GM12878 (cell line): ENCODE data around the gene ARID3A. TPM values are rescaled to one million over a fixed set of nuclear protein-coding genes. Genes with fewer than 3 reads are reported as not detected.

ENCODE experiments used
- BACH1 ChIP-seq: fragments of 450-650 bp; IDR thresholded peaks from 2 replicates; pipeline ENCODE4 v1.6.1; 2017; ENCODE audit warnings: mild to moderate bottlenecking, borderline replicate concordance
- BCLAF1 ChIP-seq: fragments of 450-650 bp; IDR thresholded peaks from 2 replicates; pipeline ENCODE4 v1.6.1; 2017; ENCODE audit warnings: antibody characterized with exemption, mild to moderate bottlenecking, moderate library complexity
- BHLHE40 ChIP-seq, 2 experiments: fragments of 450-650 bp in 1 of 2; IDR thresholded peaks; 2 replicates each; pipeline ENCODE4 v1.6.1; 2011 to 2017; ENCODE audit warnings: low read depth in 2 of 2, borderline replicate concordance in 1 of 2, improper control_type of control experiment in 1 of 2, low read length in 1 of 2, mild to moderate bottlenecking in 1 of 2
- CBFB ChIP-seq: IDR thresholded peaks from 2 replicates; pipeline ENCODE4 v1.6.1; 2016; ENCODE audit warnings: antibody characterized with exemption, low read depth
- CBX3 ChIP-seq: fragments of 200-600 bp; sonication (generic); IDR thresholded peaks from 2 replicates; pipeline ENCODE4 v1.6.1; 2016; ENCODE audit warnings: low read depth, borderline replicate concordance
- CHD2 ChIP-seq: IDR thresholded peaks from 2 replicates; pipeline ENCODE4 v1.6.1; 2011; ENCODE audit warnings: low read depth, low read length, improper control_type of control experiment, borderline replicate concordance
- JUND ChIP-seq: IDR thresholded peaks from 2 replicates; pipeline ENCODE4 v1.6.1; 2012; ENCODE audit warnings: low read depth, mild to moderate bottlenecking, low read length, improper control_type of control experiment, moderate library complexity
- MEF2A ChIP-seq: IDR thresholded peaks from 2 replicates; pipeline ENCODE4 v1.6.1; 2011; ENCODE audit warnings: low read depth, mild to moderate bottlenecking, low read length, moderate library complexity; ENCODE audit not compliant: insufficient read depth
- MTA2 ChIP-seq: fragments of 450-650 bp; IDR thresholded peaks from 2 replicates; pipeline ENCODE4 v1.6.1; 2016; ENCODE audit warnings: low read depth, mild to moderate bottlenecking, moderate library complexity
- MTA3 ChIP-seq: IDR thresholded peaks from 2 replicates; pipeline ENCODE4 v1.6.1; 2012; ENCODE audit warnings: low read length, inconsistent platforms, borderline replicate concordance
- MXI1 ChIP-seq: fragments of 150-350 bp; IDR thresholded peaks from 2 replicates; pipeline ENCODE4 v1.6.1; 2011; ENCODE audit warnings: low read depth, mild to moderate bottlenecking, inconsistent platforms, low read length, improper control_type of control experiment
- MYC ChIP-seq: IDR thresholded peaks from 2 replicates; pipeline ENCODE4 v1.6.1; 2011; ENCODE audit warnings: mild to moderate bottlenecking, low read length, moderate library complexity, inconsistent platforms; ENCODE audit not compliant: insufficient read depth, insufficient replicate concordance, insufficient read length, severe bottlenecking
- NBN ChIP-seq: fragments of 450-650 bp; IDR thresholded peaks from 2 replicates; pipeline ENCODE4 v1.6.1; 2016
- NFYA ChIP-seq: IDR thresholded peaks from 2 replicates; pipeline ENCODE4 v1.6.1; 2011; ENCODE audit warnings: low read depth, mild to moderate bottlenecking, low read length, improper control_type of control experiment, borderline replicate concordance
- RAD51 ChIP-seq: fragments of 450-650 bp; IDR thresholded peaks from 2 replicates; pipeline ENCODE4 v1.6.1; 2016; ENCODE audit warnings: moderate library complexity, mild to moderate bottlenecking, inconsistent platforms
- RB1 ChIP-seq: fragments of 450-650 bp; formaldehyde crosslinking; IDR thresholded peaks from 2 replicates; pipeline ENCODE4 v1.6.1; 2017; ENCODE audit warnings: mild to moderate bottlenecking, borderline replicate concordance
- RBBP5 ChIP-seq: fragments of 200-600 bp; sonication (generic); conservative IDR thresholded peaks from 2 replicates; pipeline ENCODE4 v1.6.1; 2016
- RUNX3 ChIP-seq: IDR thresholded peaks from 2 replicates; pipeline ENCODE4 v1.6.1; 2012; ENCODE audit warnings: low read length, inconsistent platforms
- SPI1 ChIP-seq: IDR thresholded peaks from 2 replicates; pipeline ENCODE4 v1.6.1; 2011; ENCODE audit warnings: low read depth, mild to moderate bottlenecking, low read length, moderate library complexity, borderline replicate concordance; ENCODE audit not compliant: insufficient read depth
- TAF1 ChIP-seq: IDR thresholded peaks from 2 replicates; pipeline ENCODE4 v1.6.1; 2011; ENCODE audit warnings: mild to moderate bottlenecking, low read depth, low read length, borderline replicate concordance
- TCF12 ChIP-seq: IDR thresholded peaks from 2 replicates; pipeline ENCODE4 v1.6.1; 2011; ENCODE audit warnings: low read depth, mild to moderate bottlenecking, low read length
- TCF3 ChIP-seq: IDR thresholded peaks from 2 replicates; pipeline ENCODE4 v1.6.1; 2012; ENCODE audit warnings: low read depth, mild to moderate bottlenecking, low read length, borderline replicate concordance; ENCODE audit not compliant: insufficient read depth
- YBX1 ChIP-seq: fragments of 450-650 bp; IDR thresholded peaks from 2 replicates; pipeline ENCODE4 v1.6.1; 2016; ENCODE audit warnings: antibody characterized with exemption
- YY1 ChIP-seq: IDR thresholded peaks from 2 replicates; pipeline ENCODE4 v1.6.1; 2011; ENCODE audit warnings: low read depth, mild to moderate bottlenecking, low read length
- polyA plus RNA-seq, 11 experiments: library from polyadenylated mRNA; depleted of rRNA in 4 of 11; unstranded in 6 of 11; stranded (reverse) in 5 of 11; fragments of >200 nt; fragmentation: Nextera tagmentation in 4 of 11; fragmentation: Illumina TruSeq in 1 of 11; extraction: Ambion mirVana in 4 of 11; extraction: Trizol in 1 of 11; gene quantifications; 1 replicate in 1 of 11; 2 replicates in 10 of 11; pipeline versions ENCODE4 v1.2.1 to v1.2.3, GENCODE V29; 2011 to 2016; ENCODE audit warnings: inconsistent platforms in 2 of 11, missing spikeins in 2 of 11, low read depth in 1 of 11
- total RNA-seq, 4 experiments: library from RNA; depleted of rRNA in 3 of 4; stranded (reverse); fragments of >200 nt in 3 of 4; fragmentation: Illumina TruSeq in 1 of 4; extraction: Trizol in 1 of 4; gene quantifications; 2 replicates each; pipeline versions ENCODE4 v1.2.1 to v1.2.3, GENCODE V29; 2013 to 2021
- TF ChIP-seq, protein P1 (sequence below): fragments of 450-650 bp; IDR thresholded peaks from 2 replicates; pipeline ENCODE4 v1.6.1; 2017; ENCODE audit warnings: mild to moderate bottlenecking, moderate library complexity

ARID3A gene
- total and polyA plus RNA-seq, 10 of the 15 experiments (the other 5 are each of a cell fraction or from before 2014, with no cell fraction given), result 0.76 to 70.0 (median 16.7) TPM

DNA sequence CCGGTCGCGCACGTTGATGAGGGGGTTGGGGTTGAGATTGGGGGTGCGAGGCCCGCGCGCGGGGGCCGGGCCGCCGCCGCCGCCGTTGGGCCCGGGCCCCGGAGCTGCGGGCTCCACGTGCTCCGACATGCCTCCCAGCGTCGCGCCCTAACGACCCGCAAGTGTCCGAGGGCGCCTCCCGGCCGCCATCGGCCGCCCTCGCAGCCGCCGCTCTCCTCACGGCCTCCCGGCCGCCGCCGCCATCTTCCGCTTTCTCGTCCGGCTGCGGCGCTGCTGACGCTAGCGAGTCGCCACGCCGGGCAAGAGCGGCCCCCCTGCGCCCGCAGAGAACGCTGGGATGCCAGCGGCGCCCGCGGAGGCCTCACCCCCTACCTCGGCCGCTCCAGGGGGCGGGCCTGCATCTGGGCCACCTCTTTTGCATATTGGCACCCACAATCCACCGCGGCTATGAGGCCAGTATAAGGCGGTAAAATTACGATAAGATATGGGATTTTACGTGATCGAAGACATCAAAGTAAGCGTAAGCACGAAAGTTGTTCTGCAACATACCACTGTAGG lies 95.1 kb downstream of the ARID3A start, which contains the start of gene TMEM259 (continued):
- TF ChIP-seq TAF1 (peak; percentile 97), RUNX3 (no peak), RB1 (0 out of 2 replicates have a peak, but pooled peaks have one; percentile 52), MTA2 (no peak), MTA3 (no peak), CHD2 (0 out of 2 replicates have a peak, but pooled peaks have one; percentile 27), BHLHE40 (IDR thresholded peaks at IDR 0.05; ENCODE audit: borderline replicate concordance in 1 of 2, low read depth in 2 of 2, low read length in 1 of 2) (peak in 1 of 2 experiments; percentile 7; a peak in 2 of 4 replicates), RBBP5 (no peak), TCF3 (0 out of 2 replicates have a peak, but pooled peaks have one; percentile 39), CBFB (no peak), MYC (peak; percentile 80), TCF12 (peak; percentile 20; the same call in 1 of the 2 replicates), NBN (no peak), BACH1 (peak; percentile 86), SPI1 (0 out of 2 replicates have a peak, but pooled peaks have one; percentile 7), YY1 (peak; percentile 99), YBX1 (no peak), MXI1 (0 out of 2 replicates have a peak, but pooled peaks have one; percentile 51), JUND (0 out of 2 replicates have a peak, but pooled peaks have one; percentile 12), RAD51 (no peak), BCLAF1 (peak; percentile 72), NFYA (no peak), CBX3 (no peak), MEF2A (no peak)
- TF ChIP-seq, protein P1, sequence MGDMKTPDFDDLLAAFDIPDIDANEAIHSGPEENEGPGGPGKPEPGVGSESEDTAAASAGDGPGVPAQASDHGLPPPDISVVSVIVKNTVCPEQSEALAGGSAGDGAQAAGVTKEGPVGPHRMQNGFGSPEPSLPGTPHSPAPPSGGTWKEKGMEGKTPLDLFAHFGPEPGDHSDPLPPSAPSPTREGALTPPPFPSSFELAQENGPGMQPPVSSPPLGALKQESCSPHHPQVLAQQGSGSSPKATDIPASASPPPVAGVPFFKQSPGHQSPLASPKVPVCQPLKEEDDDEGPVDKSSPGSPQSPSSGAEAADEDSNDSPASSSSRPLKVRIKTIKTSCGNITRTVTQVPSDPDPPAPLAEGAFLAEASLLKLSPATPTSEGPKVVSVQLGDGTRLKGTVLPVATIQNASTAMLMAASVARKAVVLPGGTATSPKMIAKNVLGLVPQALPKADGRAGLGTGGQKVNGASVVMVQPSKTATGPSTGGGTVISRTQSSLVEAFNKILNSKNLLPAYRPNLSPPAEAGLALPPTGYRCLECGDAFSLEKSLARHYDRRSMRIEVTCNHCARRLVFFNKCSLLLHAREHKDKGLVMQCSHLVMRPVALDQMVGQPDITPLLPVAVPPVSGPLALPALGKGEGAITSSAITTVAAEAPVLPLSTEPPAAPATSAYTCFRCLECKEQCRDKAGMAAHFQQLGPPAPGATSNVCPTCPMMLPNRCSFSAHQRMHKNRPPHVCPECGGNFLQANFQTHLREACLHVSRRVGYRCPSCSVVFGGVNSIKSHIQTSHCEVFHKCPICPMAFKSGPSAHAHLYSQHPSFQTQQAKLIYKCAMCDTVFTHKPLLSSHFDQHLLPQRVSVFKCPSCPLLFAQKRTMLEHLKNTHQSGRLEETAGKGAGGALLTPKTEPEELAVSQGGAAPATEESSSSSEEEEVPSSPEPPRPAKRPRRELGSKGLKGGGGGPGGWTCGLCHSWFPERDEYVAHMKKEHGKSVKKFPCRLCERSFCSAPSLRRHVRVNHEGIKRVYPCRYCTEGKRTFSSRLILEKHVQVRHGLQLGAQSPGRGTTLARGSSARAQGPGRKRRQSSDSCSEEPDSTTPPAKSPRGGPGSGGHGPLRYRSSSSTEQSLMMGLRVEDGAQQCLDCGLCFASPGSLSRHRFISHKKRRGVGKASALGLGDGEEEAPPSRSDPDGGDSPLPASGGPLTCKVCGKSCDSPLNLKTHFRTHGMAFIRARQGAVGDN, result peak; percentile 11; the same call in 1 of the 2 replicates
